Renal pelvis (tissue), 4 donors: ENCODE results near the gene TALDO1. TPM values are rescaled to one million over a fixed set of nuclear protein-coding genes. Genes with fewer than 3 reads are reported as not detected.
A peak's percentile ranks its signal among the peaks of the same experiment; 100 is the strongest.

Source experiments
- DNase-seq: peaks from one replicate; pipeline ENCODE4 v3.0.0-alpha.2; 2013
- polyA plus RNA-seq, 3 donors: library from polyadenylated mRNA; unstranded; fragments of 120-200 nt; gene quantifications; one replicate each; pipeline ENCODE4 v1.2.1, GENCODE V29; 2013; ENCODE audit not compliant: insufficient read length in 3 of 3

Gene TALDO1
- polyA plus RNA-seq, 3 donors = 129 to 137 (median 130) TPM

- DNase-seq = no peak
Observed at GRCh38 chr11:779955-780532, 32.8 kb downstream of the TALDO1 start.

- DNase-seq = no peak
Observed at GRCh38 chr11:782264-783174, 35.3 kb downstream of the TALDO1 start.

- peak; percentile 85 for DNase-seq
Observed at GRCh38 chr11:783581-784015, 36.3 kb downstream of the TALDO1 start.

GRCh38 chr11:786235-787083 lies 39.2 kb downstream of the TALDO1 start:
- no peak for DNase-seq

- no peak for DNase-seq
Observed at GRCh38 chr11:787084-787675, 39.9 kb downstream of the TALDO1 start.

GRCh38 chr11:788009-788640 lies 40.9 kb downstream of the TALDO1 start:
- no peak for DNase-seq

GRCh38 chr11:788953-789940 lies 42.0 kb downstream of the TALDO1 start:
- no peak for DNase-seq

GRCh38 chr11:789943-790342 lies 42.7 kb downstream of the TALDO1 start, which contains the start of gene CEND1:
Gene CEND1 (minus strand): TSS chr11:790090. CDS start chr11:788576, 1,514 bp downstream.
- no peak for DNase-seq

GRCh38 chr11:790721-791564 lies 43.7 kb downstream of the TALDO1 start:
- no peak for DNase-seq

GRCh38 chr11:791658-792534 lies 44.6 kb downstream of the TALDO1 start:
- no peak for DNase-seq

GRCh38 chr11:792535-792821 lies 45.2 kb downstream of the TALDO1 start:
- no peak for DNase-seq

GRCh38 chr11:792873-793272 lies 45.6 kb downstream of the TALDO1 start:
- no peak for DNase-seq

- DNase-seq = no peak
Observed at GRCh38 chr11:793556-793955, 46.3 kb downstream of the TALDO1 start.

- DNase-seq = no peak
Observed at GRCh38 chr11:794013-794765, 46.9 kb downstream of the TALDO1 start.

- no peak for DNase-seq
Observed at GRCh38 chr11:794766-795633, 47.7 kb downstream of the TALDO1 start.
